NB4 (cell line): Measurements from ENCODE around the gene ZBTB46.

Experiments
- DNase-seq: peaks from one replicate; pipeline ENCODE4 v3.0.0; 2010; ENCODE audit warnings: low read depth
- H3K4me3 ChIP-seq: one replicate; pipeline ENCODE4 v1.5.1; 2011; ENCODE audit warnings: mild to moderate bottlenecking, low read depth, low read length, moderate library complexity
- CTCF ChIP-seq: IDR thresholded peaks from one replicate; pipeline ENCODE4 v1.5.1; 2012; ENCODE audit warnings: low read depth, low read length
- MAX ChIP-seq: IDR thresholded peaks from 2 replicates; pipeline ENCODE4 v1.6.1; 2011; ENCODE audit warnings: low read depth, low read length
- MYC ChIP-seq: IDR thresholded peaks from 2 replicates; pipeline ENCODE4 v1.6.1; 2011; ENCODE audit warnings: low read depth, low read length
- POLR2A ChIP-seq: IDR thresholded peaks from 2 replicates; pipeline ENCODE4 v1.6.1; 2011; ENCODE audit warnings: mild to moderate bottlenecking; ENCODE audit not compliant: insufficient read length; ENCODE audit errors: extremely low read depth

ZBTB46 gene

GRCh38 chr20:63702036-63702665 is 128.9 kb downstream of the ZBTB46 start:
- no peak overlapping the region for H3K4me3 ChIP-seq
- TF ChIP-seq MAX (no peak), POLR2A (no peak), MYC (no peak), CTCF (no peak)
- DNase-seq, result peak; percentile 7

GRCh38 chr20:63701329-63702035 is 129.6 kb downstream of the ZBTB46 start:
- no peak for DNase-seq
- TF ChIP-seq MYC (no peak), CTCF (no peak), MAX (no peak), POLR2A (no peak)
- no peak overlapping the region for H3K4me3 ChIP-seq

GRCh38 chr20:63701051-63701328 is 130.1 kb downstream of the ZBTB46 start:
- H3K4me3 ChIP-seq, result no peak overlapping the region
- TF ChIP-seq CTCF (no peak), POLR2A (no peak)
- no peak for DNase-seq

- TF ChIP-seq CTCF, result no peak
- no peak for TF ChIP-seq MAX
- peak; percentile 14 for TF ChIP-seq POLR2A
- no peak for TF ChIP-seq MYC
- H3K4me3 ChIP-seq, result no peak overlapping the region
- DNase-seq, result no peak
Observed at GRCh38 chr20:63700199-63701050, 130.6 kb downstream of the ZBTB46 start.

- peak; percentile 4 for TF ChIP-seq POLR2A
- TF ChIP-seq MYC, result no peak
- no peak for TF ChIP-seq CTCF
- no peak overlapping the region for H3K4me3 ChIP-seq
- DNase-seq, result peak; percentile 76
Observed at GRCh38 chr20:63699466-63700198, 131.4 kb downstream of the ZBTB46 start.
